HepG2 (cell line): Measurements from ENCODE around the gene CD2AP. TPM values are rescaled to one million over a fixed set of nuclear protein-coding genes. Genes with fewer than 3 reads are reported as not detected.
"Not testable (repeated sequence)": the region's sequence is repeated elsewhere in the genome, so short reads cannot be mapped to it uniquely, and the experiment has no call there.

Experiments
- ATAC-seq: fragments of 200-7000 bp; cut with Tn5 transposase; 3 replicates; pipeline ENCODE4 v1.9.1; 2020; ENCODE audit warnings: mild to moderate bottlenecking, moderate library complexity
- BruUV-seq: library from RNA; stranded (reverse); fragments of 400-500 nt; replicated peaks from 2 replicates; lab custom pipeline; 2021; lab: Mats Ljungman, UMichigan
- CTCF ChIA-PET: fragments of 300-600 bp; formaldehyde crosslinking; extraction: SDS; loops from one replicate; lab custom pipeline; 2021; ENCODE audit warnings: low total read pairs, inconsistent platforms, low intra/inter-chr PET ratio; lab: Yijun Ruan, JAX
- POLR2A ChIA-PET: fragments of 350-600 bp; sonication (Branson Sonifier 250); formaldehyde crosslinking; loops from one replicate; lab custom pipeline; 2020; ENCODE audit warnings: antibody characterized with exemption, inconsistent platforms; lab: Yijun Ruan, JAX
- DNase-seq: peaks from one replicate; pipeline ENCODE4 v3.0.0-alpha.2; 2015; ENCODE audit warnings: low spot score
- FAIRE-seq: peaks from 3 replicates; lab custom pipeline; 2011; peaks lifted over from hg19 to GRCh38; lab: Jason Lieb, UNC
- H2AFZ ChIP-seq: one replicate; pipeline ENCODE4 v1.6.1; 2011; ENCODE audit warnings: low read length, inconsistent platforms
- H3K27ac ChIP-seq: fragments of 300-600 bp; 3 replicates; pipeline ENCODE4 v1.8.0; 2011; ENCODE audit warnings: mixed run types, mild to moderate bottlenecking, mixed read lengths, low read length, inconsistent platforms; ENCODE audit not compliant: insufficient read depth; ENCODE audit errors: extremely low read length
- H3K27me3 ChIP-seq, 2 experiments: fragments of 200-600 bp in 1 of 2; 2 replicates in 1 of 2; 3 replicates in 1 of 2; pipeline versions ENCODE4 v1.6.0 to v1.8.0; 2011; ENCODE audit warnings: low read length in 2 of 2, mild to moderate bottlenecking in 2 of 2, moderate library complexity in 2 of 2, inconsistent platforms in 1 of 2; ENCODE audit not compliant: insufficient read depth in 2 of 2, control insufficient read depth in 1 of 2
- H3K36me3 ChIP-seq, 2 experiments: fragments of 200-600 bp in 1 of 2; replicated peaks in 1 of 2; 2 replicates in 1 of 2; 3 replicates in 1 of 2; pipeline versions ENCODE4 v1.5.1 to v1.8.0; 2011; ENCODE audit warnings: low read length in 2 of 2, inconsistent platforms in 1 of 2; ENCODE audit not compliant: insufficient read depth in 2 of 2, control insufficient read depth in 1 of 2
- H3K4me1 ChIP-seq: 2 replicates; pipeline ENCODE4 v1.5.1; 2012; ENCODE audit warnings: low read length, inconsistent platforms; ENCODE audit not compliant: insufficient read depth
- H3K4me2 ChIP-seq: 2 replicates; pipeline ENCODE4 v1.6.0; 2011; ENCODE audit warnings: low read depth, low read length, inconsistent platforms
- H3K4me3 ChIP-seq, 3 experiments: fragments of 200-600 bp in 1 of 3; sonication (generic), shearing (Covaris generic) in 1 of 3; replicated peaks in 1 of 3; 2 replicates each; pipeline ENCODE4 v1.5.1; 2011 to 2016; ENCODE audit warnings: low read length in 3 of 3, inconsistent platforms in 2 of 3, low read depth in 2 of 3, mild to moderate bottlenecking in 2 of 3, control low read depth in 1 of 3, mixed read lengths in 1 of 3; ENCODE audit not compliant: insufficient read depth in 1 of 3
- H3K79me2 ChIP-seq: one replicate; pipeline ENCODE4 v1.6.1; 2011; ENCODE audit warnings: low read length, inconsistent platforms; ENCODE audit not compliant: insufficient read depth
- H3K9ac ChIP-seq: 2 replicates; pipeline ENCODE4 v1.6.0; 2011; ENCODE audit warnings: mild to moderate bottlenecking, low read depth, low read length, inconsistent platforms; ENCODE audit not compliant: insufficient read depth
- H3K9me3 ChIP-seq: 2 replicates; pipeline ENCODE4 v1.5.1; 2012; ENCODE audit warnings: mild to moderate bottlenecking, low read length
- H4K20me1 ChIP-seq: 2 replicates; pipeline ENCODE4 v1.6.0; 2011; ENCODE audit warnings: inconsistent platforms, mild to moderate bottlenecking, low read length, moderate library complexity; ENCODE audit not compliant: insufficient read depth
- HINFP ChIP-seq: sonication (generic); formaldehyde crosslinking; IDR thresholded peaks from 2 replicates; pipeline ENCODE4 v1.4.0; 2020; ENCODE audit warnings: low read depth, mild to moderate bottlenecking, missing genetic modification reagents
- MYNN ChIP-seq: sonication (generic); formaldehyde crosslinking; IDR thresholded peaks from 2 replicates; pipeline ENCODE4 v1.4.0; 2020; ENCODE audit warnings: mild to moderate bottlenecking, low read depth, missing genetic modification reagents
- RAD21 ChIP-seq: fragments of 450-650 bp; formaldehyde crosslinking; IDR thresholded peaks from 2 replicates; pipeline ENCODE4 v1.5.0; 2020; ENCODE audit warnings: mild to moderate bottlenecking
- SYNCRIP ChIP-seq: fragments of 200-400 bp; formaldehyde crosslinking; IDR thresholded peaks from 2 replicates; pipeline ENCODE4 v1.6.1; 2018; ENCODE audit warnings: mild to moderate bottlenecking, low read depth, low read length; ENCODE audit not compliant: insufficient read depth
- TAF1 ChIP-seq: sonication (generic); formaldehyde crosslinking; IDR thresholded peaks from 2 replicates; pipeline ENCODE4 v1.4.0; 2020; ENCODE audit warnings: missing genetic modification reagents
- ZNF143 ChIP-seq: sonication (generic); formaldehyde crosslinking; IDR thresholded peaks from 2 replicates; pipeline ENCODE4 v1.4.0; 2020; ENCODE audit warnings: missing genetic modification reagents
- ZNF18 ChIP-seq: sonication (generic); formaldehyde crosslinking; IDR thresholded peaks from 2 replicates; pipeline ENCODE4 v1.8.0; 2022; ENCODE audit warnings: mild to moderate bottlenecking, missing genetic modification reagents; ENCODE audit not compliant: insufficient replicate concordance
- ZNF891 ChIP-seq: sonication (generic); formaldehyde crosslinking; IDR thresholded peaks from 2 replicates; pipeline ENCODE4 v1.5.0; 2020; ENCODE audit warnings: mild to moderate bottlenecking, missing genetic modification reagents
- WGBS: methylation state at CpG from one replicate; pipeline ENCODE4 v1.1.6; 2017; ENCODE audit warnings: low lambda C conversion rate; 5-methylcytosine and 5-hydroxymethylcytosine counted together
- in situ Hi-C: cut with HindIII; loops from 2 replicates; pipeline ENCODE4 v1.10.0; 2017; ENCODE audit warnings: low pct_unique_long_range_greater_than_20kb; ENCODE audit not compliant: extremely low pct_ligation_motif_present
- intact Hi-C: fragments of 100-400 bp; cut with micrococcal nuclease; formaldehyde crosslinking; loops from one replicate; pipeline ENCODE4 v1.10.0; 2022; ENCODE audit not compliant: unreplicated experiment
- polyA plus RNA-seq, 8 experiments: library from polyadenylated mRNA; depleted of rRNA in 3 of 8; stranded (reverse) in 7 of 8; unstranded in 1 of 8; fragments of >200 nt; fragmentation: Illumina TruSeq in 4 of 8; extraction: Trizol in 4 of 8; gene quantifications; 2 replicates each; pipeline versions ENCODE4 v1.2.1 to v1.2.3, GENCODE V29; 2011 to 2016; ENCODE audit warnings: low read depth in 4 of 8, missing spikeins in 1 of 8, mixed read lengths in 1 of 8; ENCODE audit not compliant: insufficient read depth in 1 of 8
- total RNA-seq, 5 experiments: library from RNA; depleted of rRNA; stranded (reverse); fragments of >200 nt; fragmentation: Illumina TruSeq; extraction: Trizol; gene quantifications; 2 replicates each; pipeline ENCODE4 v1.2.3, GENCODE V29; 2016; ENCODE audit warnings: low read depth in 1 of 5
- TF ChIP-seq, protein P1 (sequence below): sonication (generic); formaldehyde crosslinking; IDR thresholded peaks from 2 replicates; pipeline ENCODE4 v1.4.0; 2020; ENCODE audit warnings: missing genetic modification reagents, mild to moderate bottlenecking, borderline replicate concordance

CD2AP gene
- total and polyA plus RNA-seq, 2 of the 13 experiments (the other 11 are each of a cell fraction or from before 2014, with no cell fraction given): 8.6 to 31.9 TPM

- intact Hi-C loops, DNase-seq, H4K20me1 ChIP-seq, ATAC-seq, H3K79me2 ChIP-seq, H3K9ac ChIP-seq, BruUV-seq, H3K27me3 ChIP-seq, POLR2A ChIA-PET, H3K9me3 ChIP-seq, H3K4me1 ChIP-seq, H3K4me3 ChIP-seq, H3K27ac ChIP-seq, in situ Hi-C loops, FAIRE-seq, H2AFZ ChIP-seq, H3K36me3 ChIP-seq, CTCF ChIA-PET, H3K4me2 ChIP-seq: not testable (repeated sequence)
- WGBS: 97% methylated on average over 3 of the region's 3 CpGs
Measured at GRCh38 chr6:47566602-47567001, 89.0 kb downstream of the CD2AP start.

DNA sequence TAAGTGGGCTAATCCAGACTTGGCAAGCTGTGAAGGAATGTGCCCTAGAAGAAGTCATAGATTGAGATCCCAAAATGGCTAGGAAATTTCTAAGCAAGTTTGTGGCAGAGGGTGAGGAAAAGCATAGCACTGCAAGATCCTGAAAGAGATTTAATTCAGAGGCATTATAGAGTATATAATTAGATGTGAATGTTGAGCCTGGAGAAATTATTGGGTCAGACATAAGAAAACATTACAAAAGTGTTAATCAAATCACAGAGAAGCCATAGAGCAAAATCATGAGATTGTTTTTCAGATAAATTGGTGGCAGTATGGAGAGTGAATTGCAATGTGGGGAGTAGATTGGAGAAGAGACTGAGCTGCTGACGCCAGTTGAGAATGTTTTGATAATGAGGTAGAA is 90.0 kb downstream of the CD2AP start:
- ChIA-PET CTCF (no interaction called here), POLR2A (no interaction called here)
- no peak for FAIRE-seq
- H3K9ac ChIP-seq: no peak overlapping the region
- no peak overlapping the region for H3K4me3 ChIP-seq
- in situ Hi-C loops (no loop called here), intact Hi-C loops (no loop called here)
- peaks cover 1 to 4% of the 10 kb centered on the region in 2 experiments; a peak in 4 of 5 replicates for H3K36me3 ChIP-seq
- H4K20me1 ChIP-seq: no peaks in the 10 kb centered on the region; the same call in 1 of the 2 replicates
- 98% methylated on average over 1 of the region's 1 CpG for WGBS
- no peak overlapping the region for H2AFZ ChIP-seq
- no TSS peak for BruUV-seq
- H3K27ac ChIP-seq: no peak overlapping the region
- no peak overlapping the region for H3K4me2 ChIP-seq
- no peaks in the 10 kb centered on the region for H3K9me3 ChIP-seq
- no peak for DNase-seq
- H3K27me3 ChIP-seq: no peaks in the 10 kb centered on the region
- no peaks in the 10 kb centered on the region for H3K4me1 ChIP-seq
- H3K79me2 ChIP-seq: no peaks in the 10 kb centered on the region
- ATAC-seq: no peak
- TF ChIP-seq HINFP (CRISPR knock-in tag) (no peak), ZNF18 (CRISPR knock-in tag) (no peak), TAF1 (CRISPR knock-in tag) (no peak), RAD21 (no peak), ZNF143 (no peak), ZNF891 (no peak), MYNN (CRISPR knock-in tag) (no peak), SYNCRIP (no peak)
- TF ChIP-seq, protein P1, sequence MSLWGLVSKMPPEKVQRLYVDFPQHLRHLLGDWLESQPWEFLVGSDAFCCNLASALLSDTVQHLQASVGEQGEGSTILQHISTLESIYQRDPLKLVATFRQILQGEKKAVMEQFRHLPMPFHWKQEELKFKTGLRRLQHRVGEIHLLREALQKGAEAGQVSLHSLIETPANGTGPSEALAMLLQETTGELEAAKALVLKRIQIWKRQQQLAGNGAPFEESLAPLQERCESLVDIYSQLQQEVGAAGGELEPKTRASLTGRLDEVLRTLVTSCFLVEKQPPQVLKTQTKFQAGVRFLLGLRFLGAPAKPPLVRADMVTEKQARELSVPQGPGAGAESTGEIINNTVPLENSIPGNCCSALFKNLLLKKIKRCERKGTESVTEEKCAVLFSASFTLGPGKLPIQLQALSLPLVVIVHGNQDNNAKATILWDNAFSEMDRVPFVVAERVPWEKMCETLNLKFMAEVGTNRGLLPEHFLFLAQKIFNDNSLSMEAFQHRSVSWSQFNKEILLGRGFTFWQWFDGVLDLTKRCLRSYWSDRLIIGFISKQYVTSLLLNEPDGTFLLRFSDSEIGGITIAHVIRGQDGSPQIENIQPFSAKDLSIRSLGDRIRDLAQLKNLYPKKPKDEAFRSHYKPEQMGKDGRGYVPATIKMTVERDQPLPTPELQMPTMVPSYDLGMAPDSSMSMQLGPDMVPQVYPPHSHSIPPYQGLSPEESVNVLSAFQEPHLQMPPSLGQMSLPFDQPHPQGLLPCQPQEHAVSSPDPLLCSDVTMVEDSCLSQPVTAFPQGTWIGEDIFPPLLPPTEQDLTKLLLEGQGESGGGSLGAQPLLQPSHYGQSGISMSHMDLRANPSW (CRISPR knock-in tag): no peak
